Activated CD4-positive, alpha-beta T cell treated with anti-CD3 and anti-CD28 coated beads, Interleukin-2, amount 50 U/mL, for 48 hours (primary cell): ENCODE data around the gene SOCS7.
A peak's percentile ranks its signal among the peaks of the same experiment; 100 is the strongest.

Source experiments
- DNase-seq, 2 experiments: peaks; one replicate each; pipeline ENCODE4 v3.0.0-alpha.2; 2020

Gene SOCS7, protein sequence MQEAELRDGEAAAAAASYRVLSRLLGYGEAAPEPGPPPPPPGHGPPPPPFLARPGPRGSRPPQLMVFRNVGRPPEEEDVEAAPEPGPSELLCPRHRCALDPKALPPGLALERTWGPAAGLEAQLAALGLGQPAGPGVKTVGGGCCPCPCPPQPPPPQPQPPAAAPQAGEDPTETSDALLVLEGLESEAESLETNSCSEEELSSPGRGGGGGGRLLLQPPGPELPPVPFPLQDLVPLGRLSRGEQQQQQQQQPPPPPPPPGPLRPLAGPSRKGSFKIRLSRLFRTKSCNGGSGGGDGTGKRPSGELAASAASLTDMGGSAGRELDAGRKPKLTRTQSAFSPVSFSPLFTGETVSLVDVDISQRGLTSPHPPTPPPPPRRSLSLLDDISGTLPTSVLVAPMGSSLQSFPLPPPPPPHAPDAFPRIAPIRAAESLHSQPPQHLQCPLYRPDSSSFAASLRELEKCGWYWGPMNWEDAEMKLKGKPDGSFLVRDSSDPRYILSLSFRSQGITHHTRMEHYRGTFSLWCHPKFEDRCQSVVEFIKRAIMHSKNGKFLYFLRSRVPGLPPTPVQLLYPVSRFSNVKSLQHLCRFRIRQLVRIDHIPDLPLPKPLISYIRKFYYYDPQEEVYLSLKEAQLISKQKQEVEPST

DNA sequence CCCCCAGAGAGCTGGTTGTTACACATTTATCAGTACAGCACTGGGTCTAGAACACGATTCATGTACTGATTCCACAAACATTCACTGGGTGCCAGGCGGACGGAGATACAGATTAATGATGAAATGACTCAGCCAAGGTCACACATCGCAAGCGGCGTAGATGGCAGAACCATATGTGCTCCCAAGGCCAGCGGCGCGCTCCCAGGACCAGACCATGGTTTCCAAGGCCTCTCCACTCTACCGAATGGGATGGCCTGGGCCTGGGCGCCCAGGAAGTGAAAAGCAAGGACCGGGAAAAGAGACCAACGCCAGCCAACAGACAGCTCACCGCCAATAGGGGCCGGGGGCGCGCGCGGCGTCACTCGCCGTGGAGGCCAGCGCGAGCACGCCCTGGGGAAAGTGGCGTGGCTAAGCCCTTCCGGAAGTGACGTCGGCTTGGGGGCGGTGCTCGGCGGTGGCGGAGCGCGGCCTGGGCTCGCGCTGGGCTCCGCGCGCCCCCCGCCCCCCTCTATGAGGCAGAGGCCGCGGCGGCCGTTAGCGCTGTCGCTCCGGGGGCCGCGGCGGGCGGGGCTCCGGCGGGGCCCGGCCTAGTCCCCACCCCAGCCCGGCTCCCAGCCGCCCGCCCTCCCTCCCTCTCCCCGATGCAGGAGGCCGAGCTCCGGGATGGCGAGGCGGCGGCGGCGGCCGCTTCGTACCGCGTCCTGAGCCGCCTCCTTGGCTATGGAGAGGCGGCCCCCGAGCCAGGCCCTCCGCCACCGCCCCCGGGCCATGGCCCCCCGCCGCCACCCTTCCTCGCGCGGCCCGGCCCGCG lies at the start of gene SOCS7:
SOCS7 (plus strand) TSS at position 433 of the 811 bp plus-strand sequence; CDS start at position 642, 209 bp downstream.
- peak; percentile 94 to 95 for DNase-seq

DNA sequence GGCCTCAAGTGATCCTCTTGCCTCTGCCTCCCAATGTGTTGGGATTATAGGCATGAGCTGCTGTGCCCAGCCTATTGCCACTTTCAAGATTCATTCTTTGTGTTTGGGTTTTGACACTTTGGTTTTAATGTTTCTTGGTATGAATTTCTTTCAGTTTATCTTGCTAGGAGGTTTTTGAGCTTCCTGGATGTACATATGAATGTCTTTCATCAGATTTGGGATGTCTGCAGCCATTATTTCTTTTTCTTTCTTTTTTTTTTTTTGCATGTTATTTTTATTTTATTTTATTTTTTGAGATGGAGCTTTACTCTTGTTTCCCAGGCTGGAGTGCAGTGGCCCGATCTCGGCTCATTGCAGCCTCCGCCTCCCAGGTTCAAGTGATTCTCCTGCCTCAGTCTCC lies 36.1 kb upstream of the SOCS7 start:
- DNase-seq = no peak

DNA sequence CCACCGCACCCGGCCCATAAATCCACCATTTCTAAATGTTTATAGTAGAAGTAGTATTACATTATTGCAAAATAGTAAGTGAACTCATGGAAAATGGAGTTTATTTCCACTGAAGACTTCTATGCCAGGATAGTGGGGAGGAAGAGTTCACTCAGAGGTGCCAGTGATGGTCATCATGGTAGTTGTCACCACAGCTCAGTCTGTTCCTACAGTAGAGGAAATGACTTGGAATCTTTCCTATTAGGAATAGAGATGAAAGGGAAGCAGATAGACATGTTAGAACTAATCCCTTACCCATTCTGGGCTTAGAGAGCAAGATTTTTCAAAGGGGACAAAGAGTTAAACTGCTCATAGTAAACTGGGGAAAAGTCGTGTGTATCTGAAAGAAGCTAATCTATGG lies 34.6 kb upstream of the SOCS7 start:
- DNase-seq = no peak

DNA sequence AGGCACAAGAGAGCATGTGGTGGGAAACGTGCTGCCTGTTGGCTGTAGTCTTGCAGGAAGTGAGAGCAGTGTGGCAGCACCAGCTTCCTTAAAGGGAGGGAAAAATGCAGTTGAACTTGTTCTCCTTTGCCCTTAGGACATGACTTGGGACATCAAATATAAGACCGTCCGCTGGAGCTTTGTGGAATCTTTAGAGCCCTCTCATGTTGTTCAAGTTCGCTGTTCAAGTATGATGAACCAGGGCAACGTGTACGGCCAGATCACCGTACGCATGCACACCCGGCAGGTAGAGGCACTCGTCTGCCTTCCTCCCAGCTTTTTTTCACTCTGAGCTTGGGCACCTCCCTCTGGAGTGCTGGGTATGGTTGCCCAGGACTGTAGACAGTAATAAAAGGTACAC lies 31.2 kb upstream of the SOCS7 start:
- DNase-seq = no peak

DNA sequence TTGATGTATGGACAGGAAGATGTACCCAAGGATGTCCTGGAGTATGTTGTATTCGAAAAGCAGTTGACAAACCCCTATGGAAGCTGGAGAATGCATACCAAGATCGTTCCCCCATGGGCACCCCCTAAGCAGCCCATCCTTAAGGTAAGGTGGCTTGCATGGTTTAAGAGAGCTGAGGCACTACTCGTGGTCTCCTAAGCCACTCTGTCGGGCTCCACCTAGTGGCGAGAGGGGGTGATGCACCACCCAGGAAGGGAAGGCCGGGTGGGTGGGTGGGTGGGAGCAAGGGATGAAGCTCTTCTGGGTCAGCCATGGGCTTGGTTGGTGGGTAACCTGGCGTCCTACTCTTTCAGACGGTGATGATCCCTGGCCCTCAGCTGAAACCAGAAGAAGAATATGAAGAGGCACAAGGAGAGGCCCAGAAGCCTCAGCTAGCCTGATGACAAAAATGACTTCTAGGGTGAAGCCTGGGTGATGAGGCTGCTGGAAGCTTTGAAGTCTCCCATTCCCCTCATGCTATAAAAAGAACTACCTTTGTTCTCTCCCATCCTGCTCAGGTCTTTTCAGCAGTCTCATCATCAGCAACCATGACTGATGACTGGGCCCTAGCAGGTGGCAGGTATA lies 29.4 kb upstream of the SOCS7 start:
- DNase-seq = peak; percentile 78 to 81

DNA sequence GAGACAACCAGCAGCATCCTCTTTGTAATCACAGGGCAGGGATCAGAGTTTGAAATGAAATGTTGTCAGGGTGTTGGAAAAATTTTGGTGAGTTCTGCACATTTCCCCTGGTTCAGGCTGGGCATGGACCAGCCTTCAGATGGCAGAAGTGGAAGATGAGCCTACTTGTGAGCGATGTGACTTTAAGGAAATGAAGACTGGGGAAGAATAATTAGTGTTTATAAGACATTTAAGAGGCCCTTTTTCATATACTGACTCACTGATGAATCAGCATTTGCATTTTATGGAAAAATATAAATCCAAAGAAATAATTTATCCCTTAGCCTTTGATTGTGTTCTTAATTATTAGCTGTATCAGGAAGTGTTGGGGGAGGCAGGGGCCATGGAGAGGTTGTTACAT lies 28.7 kb upstream of the SOCS7 start:
- DNase-seq = no peak

DNA sequence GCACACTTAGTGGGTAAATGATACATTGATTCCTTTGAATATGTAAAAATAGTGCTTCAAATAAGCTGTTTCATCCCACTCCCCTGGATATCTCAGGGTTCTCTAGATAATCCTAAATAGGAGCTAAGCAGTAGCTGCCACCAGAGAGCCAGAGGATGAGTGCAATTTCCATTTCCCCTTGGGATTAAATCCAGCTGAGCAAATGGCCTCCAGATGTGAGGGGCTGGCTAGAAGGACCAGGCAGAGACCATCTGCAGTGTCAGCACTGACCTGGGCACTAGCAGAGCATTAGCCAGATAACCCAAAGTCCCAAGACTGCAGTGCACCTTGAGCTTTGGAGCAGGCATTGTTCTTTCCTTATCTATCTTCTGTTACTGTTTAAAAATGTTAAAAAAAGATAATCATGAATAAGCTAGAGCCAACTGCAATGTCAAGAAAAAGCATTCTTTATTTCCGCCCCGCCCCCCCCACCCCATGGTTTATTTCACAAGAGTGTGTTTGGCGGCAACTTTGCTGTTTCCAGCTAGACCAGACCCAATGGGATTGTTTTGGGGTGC lies 27.4 kb upstream of the SOCS7 start:
- DNase-seq = no peak

DNA sequence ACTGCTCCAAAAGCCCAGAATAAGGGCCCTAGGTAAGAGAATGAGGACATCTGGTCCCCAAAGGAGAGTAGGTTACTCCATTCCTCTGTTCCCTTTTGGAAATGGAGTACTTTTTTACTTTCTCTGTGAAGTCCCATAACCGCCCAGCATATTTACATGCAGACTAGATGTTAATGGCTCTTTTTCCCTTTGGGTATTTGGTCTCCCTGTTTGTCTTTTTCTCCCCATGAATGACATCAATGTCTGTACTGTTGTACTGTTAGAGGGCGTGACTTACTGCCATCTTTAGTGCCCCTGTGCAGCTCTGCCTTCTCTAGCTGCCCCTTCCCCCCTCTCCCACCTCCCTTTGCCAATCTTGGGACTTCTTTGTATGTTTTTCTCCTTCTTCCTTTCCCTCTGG lies 26.9 kb upstream of the SOCS7 start:
- no peak for DNase-seq

DNA sequence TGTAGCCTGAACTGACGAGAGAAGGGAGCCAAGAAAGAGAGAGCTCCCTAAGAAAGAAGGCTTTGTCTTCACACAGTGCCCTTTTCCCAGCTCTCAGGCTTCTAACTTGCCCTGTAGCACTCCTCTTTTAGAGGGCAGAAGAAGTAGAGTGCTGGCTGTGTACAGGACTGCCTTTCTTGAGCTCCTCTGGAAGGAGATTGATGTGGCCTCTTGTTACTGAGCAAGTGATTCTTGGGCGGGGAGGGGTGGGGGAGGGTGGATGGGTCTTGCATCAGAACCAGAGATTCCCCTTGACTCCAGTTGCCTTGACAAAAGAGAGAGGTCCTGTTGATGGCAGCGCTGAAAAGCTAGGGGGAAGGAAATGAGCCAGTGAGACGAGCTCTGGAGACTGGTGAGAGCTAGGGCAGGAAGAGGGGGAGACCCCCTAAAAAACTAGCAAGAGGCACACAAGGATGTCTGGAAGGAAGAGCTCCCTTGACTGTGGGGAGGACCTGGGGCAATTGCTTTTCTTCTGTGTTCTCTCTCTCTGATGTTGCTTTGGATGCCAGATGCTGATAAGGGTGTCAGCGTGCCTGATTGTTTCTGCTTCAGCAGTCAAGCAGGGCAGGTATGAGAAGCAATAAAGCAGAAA lies 26.3 kb upstream of the SOCS7 start:
- no peak for DNase-seq

DNA sequence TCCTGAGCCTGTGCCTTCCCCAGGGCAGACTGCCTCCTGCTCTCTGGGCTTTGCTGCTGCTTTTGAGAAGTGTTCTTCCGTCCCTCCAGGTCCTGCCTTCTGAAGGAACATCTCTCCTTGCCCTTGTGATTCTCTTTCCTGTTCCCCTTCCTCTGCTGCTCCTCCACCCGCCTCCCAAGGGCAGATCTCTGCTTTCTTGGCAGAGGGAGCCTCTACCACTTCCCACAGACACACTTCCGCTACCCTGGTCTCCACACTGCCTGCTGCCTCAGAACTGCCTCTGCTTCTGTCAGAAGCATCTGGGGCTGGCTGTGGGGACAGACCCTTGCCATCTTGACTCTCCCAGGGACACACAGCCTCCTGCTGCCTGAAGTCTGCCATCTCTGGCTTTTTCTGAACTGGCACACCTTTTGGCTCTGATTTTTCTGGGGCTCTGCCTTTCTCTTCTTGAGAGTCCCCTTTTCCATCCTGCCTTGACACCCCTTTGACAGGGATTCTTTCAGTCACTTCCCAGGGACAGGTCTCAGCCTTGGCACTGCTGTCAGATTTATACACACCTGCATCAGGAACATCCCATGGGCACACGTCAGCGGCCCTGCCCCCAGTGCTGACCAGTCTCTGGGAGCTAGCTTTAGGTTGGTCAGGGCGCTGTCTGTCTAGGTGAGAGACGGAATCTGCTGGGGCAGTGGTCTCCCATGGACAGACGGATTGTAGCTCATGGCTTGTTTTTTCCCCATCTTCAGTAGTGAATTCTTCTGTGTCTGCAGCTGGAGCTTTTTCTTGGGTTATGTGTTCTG lies 24.4 kb upstream of the SOCS7 start:
- DNase-seq = no peak

DNA sequence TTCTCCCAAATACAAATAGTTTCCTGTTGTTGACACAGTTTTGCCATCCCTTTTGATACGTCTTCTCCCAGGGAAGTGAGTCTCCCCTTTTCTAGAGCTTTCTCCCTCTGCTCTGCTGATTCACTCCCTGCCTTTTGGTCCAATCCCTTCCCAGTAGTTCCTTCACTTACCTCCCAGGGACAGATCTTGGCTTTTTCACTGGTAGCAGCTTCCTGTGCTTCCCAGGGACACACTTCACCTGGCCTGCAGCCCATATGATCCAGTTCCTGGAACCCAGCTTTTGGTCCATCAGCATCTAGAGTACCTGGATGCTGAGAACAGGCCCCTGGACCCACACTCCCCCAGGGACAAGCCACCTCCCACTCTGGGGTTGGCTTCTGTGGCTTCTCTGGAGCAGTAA lies 23.7 kb upstream of the SOCS7 start:
- no peak for DNase-seq

DNA sequence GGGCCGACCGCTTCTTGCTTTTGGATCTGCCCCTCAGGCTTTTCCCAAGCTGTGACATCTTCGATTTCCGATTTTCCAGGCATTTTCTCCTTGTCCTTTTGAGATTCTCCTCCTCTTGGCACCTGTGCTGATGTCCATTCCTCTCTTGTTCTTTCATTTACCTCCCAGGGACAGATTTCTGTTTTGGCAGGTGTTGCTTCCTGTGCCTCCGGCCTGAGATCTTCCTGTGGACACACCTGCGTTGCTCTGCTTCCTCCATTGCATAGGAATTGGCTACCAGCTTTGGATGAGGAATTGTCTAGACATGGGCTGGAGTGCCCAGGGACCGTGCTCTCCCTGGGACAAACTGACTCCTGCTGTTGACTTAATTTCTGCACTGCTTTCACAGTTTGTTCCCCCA lies 23.0 kb upstream of the SOCS7 start:
- no peak for DNase-seq

DNA sequence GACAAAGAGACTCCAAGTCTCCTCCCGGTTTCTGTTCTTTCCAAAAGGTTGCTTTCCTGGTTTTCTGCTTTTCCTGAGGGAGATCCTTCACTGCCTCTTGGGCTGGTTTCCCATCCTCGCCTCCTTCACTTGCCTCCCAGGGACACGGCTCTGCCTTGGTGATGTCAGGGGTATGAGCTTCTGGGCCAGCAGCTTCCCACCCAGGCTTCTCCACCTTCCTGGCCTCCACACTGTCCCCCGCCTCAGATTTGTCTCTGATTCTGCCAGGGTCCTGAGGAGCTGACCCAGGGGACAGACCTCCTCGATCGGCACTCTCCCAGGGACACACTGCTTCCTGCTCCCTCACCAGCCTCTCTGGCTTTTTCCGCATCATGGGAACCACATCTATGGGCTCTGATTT lies 22.4 kb upstream of the SOCS7 start:
- DNase-seq = no peak

DNA sequence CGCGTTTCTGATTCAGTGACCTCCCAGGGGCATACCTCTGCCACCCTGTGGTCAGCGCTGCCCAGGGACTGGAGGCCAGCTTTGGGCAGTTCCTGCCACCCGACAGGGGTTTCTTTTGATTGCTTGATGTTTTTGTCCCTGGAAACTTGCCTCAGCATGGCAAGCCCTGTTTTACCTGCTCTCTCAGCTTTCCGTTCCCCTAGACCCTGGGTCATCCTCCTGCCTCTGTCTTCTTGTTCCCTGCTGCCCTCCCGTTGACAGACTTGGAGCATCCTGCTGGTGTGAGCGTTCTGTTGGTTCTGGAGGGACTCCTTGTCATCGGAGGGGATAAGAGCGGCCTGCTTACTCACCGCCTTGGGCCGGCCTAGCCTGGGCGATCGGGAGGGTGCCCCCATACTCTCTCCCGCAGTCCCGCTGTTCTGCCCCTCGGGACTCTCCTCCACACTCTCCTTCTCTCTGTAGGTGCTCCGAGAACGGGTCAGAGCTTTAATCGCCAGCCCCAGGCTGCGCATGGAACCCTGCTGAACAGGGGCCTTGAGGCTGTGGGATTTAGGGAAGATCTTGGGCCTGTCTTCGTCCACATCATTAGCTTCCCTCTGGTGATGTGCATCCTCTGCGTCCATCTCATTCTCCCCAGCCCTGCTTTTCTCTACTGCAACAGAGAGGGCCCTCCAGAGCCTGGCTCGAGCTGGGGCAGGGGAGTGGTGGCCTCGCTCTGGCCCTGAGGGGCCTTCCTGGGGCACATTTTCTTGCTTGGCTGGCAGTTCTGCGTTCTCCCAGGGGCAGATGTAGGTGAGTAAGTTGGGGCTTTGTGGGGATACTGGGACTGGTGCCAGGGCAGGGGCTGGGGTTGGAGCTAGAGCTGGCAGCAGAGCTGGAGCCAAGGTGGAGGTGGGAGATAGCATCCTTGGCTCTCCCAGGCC lies 21.6 kb upstream of the SOCS7 start:
- DNase-seq = no peak

DNA sequence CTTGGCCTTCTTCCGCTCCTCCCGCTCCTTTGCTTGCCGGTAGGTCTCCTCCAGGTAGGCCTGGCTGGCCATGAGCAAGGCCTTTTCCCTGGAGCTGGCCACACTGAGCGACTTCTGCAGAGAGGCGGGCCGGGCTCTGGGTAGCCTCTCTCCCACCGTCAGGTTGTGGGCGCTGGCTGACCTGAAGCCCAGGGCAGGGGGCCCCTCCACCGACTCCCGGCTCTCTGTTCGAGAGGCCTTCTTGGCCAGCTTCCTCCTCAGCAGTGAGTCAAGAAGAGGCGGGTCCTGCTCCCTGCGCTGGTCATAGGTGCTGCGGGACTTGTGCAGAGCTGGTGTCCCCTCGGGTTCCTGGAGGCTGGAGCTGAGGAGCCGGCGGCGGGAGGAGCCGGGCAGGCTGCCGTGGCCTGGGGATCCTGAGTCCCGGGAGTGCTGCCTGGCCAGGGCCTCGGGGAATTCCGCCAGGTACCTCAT lies 20.7 kb upstream of the SOCS7 start:
- no peak for DNase-seq

DNA sequence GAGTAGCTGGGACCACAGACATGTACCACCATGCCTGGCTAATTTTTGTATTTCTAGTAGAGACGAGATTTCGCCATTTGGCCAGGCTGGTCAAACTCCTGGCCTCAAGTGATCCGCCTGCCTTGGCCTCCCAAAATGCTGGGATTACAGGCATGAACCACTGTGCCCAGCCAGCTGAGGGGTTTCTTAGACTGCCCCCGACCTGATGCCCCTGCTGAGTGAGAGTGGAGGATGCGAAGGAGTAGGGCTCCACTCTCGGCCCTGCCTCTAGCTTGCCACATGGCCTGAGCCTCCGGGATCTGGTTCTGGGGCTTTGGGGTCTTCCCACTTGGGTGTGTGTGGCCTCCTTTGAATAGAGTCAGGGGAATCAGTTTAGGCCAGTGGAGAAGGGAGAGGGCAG lies 18.9 kb upstream of the SOCS7 start:
- no peak for DNase-seq

DNA sequence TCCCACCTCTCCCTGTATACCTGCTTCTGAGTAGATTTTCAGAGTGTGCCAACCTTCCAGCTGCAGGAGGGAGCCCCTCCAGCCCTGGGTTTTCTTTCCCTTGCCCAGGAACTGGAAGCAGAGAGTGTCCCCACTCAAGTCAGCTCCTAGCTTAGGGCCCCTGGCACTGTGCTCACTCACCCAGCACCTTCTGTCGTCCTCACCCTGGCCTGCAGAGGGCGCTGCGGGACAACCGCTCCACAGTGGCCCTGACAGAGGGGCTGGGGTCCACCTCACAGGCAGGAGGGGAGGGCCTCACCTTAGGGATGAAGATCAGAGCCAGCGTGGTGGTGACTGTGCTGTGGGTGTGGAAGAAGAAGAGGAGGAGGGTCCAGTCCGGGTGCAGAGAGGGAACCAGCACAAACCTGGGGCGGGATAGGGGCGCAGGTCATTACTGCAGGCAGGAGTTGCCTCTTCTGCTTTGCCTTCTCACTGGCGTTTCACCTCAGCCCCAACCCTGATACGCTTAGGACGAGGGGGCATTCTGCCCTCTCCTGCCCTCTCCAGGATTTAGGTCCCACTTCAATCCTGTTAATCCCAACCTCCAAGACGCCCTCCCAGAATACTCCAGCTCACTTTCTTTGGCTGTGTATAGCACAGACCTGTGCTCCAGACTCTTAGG lies 17.9 kb upstream of the SOCS7 start:
- DNase-seq = peak; percentile 60 to 70

DNA sequence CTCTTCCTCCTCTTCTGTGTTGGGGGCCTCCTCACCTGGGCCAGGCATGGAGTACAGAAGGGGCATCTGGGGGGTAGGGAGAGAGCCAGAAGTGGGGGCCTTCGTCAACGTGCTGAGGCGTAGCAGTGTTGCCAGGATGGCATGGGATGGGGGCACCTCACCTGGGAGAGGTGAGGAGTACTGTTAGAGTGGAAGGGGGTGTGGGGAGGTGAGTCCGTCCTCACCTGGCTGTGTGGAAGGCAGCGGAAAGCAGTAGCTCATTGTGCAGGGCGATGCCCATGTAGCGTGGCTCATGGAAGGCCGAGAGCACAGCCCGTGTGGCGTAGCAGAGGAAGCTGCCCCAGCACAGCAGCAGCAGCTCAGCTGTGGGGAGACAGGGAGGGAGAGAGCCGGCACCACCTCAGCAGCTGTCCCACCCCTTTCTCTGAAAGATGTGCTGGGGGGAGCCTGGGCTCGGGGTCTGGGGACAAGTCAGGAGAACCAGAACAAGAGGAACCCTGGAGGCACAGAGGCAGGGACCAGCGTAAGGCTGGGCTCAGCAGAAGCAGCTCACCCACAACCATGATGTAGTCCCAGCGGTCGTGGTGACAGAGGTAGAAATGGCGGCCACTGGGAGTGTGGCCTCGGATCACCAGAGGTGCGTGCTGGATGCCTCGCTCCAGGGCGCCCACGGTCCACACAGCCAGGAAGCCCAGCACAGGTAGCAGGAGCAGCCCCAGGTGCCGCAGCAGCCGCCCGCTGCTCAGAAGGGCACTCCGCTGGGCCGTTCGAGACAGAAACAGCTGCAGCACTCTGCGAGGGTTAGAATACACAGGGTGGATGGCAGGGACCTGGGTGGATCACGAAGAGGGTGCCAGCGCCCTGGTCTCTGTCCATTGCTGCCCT lies 16.9 kb upstream of the SOCS7 start:
- DNase-seq = no peak

DNA sequence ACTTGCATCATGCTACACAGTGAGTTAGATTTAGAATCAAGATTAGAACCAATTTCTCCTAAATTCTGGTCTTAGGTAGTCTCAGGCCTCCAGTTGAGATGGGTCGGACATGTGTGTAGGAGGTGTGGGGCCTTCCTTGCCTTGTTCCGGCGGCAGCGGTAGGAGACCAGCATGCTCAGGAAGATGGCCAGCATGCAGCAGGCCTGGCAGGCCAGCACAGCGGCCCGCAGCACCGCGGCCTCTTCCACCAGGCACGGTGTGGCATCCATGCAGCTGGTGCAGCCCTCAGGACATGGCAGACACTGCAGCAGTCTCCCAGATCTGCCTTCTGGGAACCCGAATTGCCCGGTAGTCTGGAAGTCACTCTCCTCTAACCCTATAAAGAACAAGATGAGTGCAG lies 14.8 kb upstream of the SOCS7 start:
- no peak for DNase-seq
